GM12801 (cell line): ENCODE data around the gene KRTAP29-1.

Source experiments
- CTCF ChIP-seq: IDR thresholded peaks from one replicate; pipeline ENCODE4 v1.5.1; 2011; ENCODE audit warnings: control low read depth; ENCODE audit not compliant: insufficient read length; ENCODE audit errors: extremely low read depth

KRTAP29-1 gene

GRCh38 chr17:41340934-41341861 lies 38.5 kb upstream of the KRTAP29-1 start:
- no peak for TF ChIP-seq CTCF

GRCh38 chr17:41340494-41340893 lies 37.8 kb upstream of the KRTAP29-1 start:
- TF ChIP-seq CTCF, result no peak

- no peak for TF ChIP-seq CTCF
Measured at GRCh38 chr17:41339571-41340172, 37.0 kb upstream of the KRTAP29-1 start.

GRCh38 chr17:41338961-41339485 lies 36.4 kb upstream of the KRTAP29-1 start:
- TF ChIP-seq CTCF, result no peak

- TF ChIP-seq CTCF, result no peak
Measured at GRCh38 chr17:41335747-41336146, 33.1 kb upstream of the KRTAP29-1 start.

- TF ChIP-seq CTCF, result no peak
Measured at GRCh38 chr17:41334385-41335305, 32.0 kb upstream of the KRTAP29-1 start.
